Spleen (tissue), 7 donors: ENCODE measurements around the gene TUBB1.

ENCODE experiments used
- CTCF ChIP-seq, 11 experiments: fragments of 200-600 bp in 7 of 11; fragments of 450-650 bp in 4 of 11; sonication (generic) in 4 of 11; IDR thresholded peaks in 8 of 11; conservative IDR thresholded peaks in 3 of 11; 1 replicate in 7 of 11; 2 replicates in 4 of 11; pipeline versions ENCODE4 v1.4.0 to v1.8.0; 2016 to 2021; ENCODE audit warnings: antibody characterized with exemption in 11 of 11, inconsistent platforms in 4 of 11, mild to moderate bottlenecking in 1 of 11
- POLR2A ChIP-seq, 3 donors: fragments of 450-650 bp; IDR thresholded peaks; one replicate each; pipeline ENCODE4 v1.5.1; 2017; ENCODE audit warnings: antibody characterized with exemption in 3 of 3, mild to moderate bottlenecking in 1 of 3
- POLR2AphosphoS5 ChIP-seq, 3 donors: sonication (generic); formaldehyde crosslinking; IDR thresholded peaks; one replicate each; pipeline ENCODE4 v1.5.1; 2017; ENCODE audit warnings: antibody characterized with exemption in 3 of 3
- donor health status: DM: no; HTN: no; CAD: no; lungs with moderate emphysema.
- donor health status: DM: no; HTN: no; CAD: no.
- donor health status: DM: no; HTN: no; CAD: no.

- TF ChIP-seq CTCF (IDR thresholded peaks at IDR 0.05 in 8 of 11, conservative IDR thresholded peaks at IDR 0.05 in 3 of 11) (no peak), POLR2A (IDR thresholded peaks at IDR 0.05) (no peak), POLR2AphosphoS5 (IDR thresholded peaks at IDR 0.05) (no peak)
Observed at GRCh38 chr20:58998656-58999055, 20.6 kb upstream of the TUBB1 start.
